VCaP (cell line): ENCODE results near the gene MAN1C1.

ENCODE experiments used
- H3K27ac ChIP-seq: fragments of 450-650 bp; 2 replicates; pipeline ENCODE4 v1.5.1; 2017
- TF ChIP-seq, protein P1 (sequence below): fragments of 450-650 bp; conservative IDR thresholded peaks from 2 replicates; pipeline ENCODE4 v1.5.1; 2017; ENCODE audit warnings: mild to moderate bottlenecking, moderate library complexity

The MAN1C1 gene

DNA sequence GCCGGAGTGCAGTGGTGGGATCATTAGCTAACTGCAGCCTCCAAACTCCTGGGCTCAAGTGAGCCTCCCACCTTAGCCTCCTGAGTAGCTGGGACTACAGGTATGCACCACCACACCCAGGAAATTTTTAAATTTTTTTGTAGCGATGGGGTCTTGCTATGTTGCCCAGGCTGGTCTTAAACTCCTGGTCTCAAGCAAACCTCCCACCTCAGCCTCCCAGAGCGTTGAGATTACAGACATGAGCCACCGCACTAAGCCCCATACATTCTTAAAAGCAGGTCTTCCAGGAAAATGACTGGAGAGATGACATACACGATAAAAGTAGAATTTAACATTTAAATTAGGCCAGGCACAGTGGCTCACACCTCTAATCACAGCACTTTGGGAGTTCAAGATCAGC lies 216.6 kb downstream of the MAN1C1 start:
- TF ChIP-seq, protein P1, sequence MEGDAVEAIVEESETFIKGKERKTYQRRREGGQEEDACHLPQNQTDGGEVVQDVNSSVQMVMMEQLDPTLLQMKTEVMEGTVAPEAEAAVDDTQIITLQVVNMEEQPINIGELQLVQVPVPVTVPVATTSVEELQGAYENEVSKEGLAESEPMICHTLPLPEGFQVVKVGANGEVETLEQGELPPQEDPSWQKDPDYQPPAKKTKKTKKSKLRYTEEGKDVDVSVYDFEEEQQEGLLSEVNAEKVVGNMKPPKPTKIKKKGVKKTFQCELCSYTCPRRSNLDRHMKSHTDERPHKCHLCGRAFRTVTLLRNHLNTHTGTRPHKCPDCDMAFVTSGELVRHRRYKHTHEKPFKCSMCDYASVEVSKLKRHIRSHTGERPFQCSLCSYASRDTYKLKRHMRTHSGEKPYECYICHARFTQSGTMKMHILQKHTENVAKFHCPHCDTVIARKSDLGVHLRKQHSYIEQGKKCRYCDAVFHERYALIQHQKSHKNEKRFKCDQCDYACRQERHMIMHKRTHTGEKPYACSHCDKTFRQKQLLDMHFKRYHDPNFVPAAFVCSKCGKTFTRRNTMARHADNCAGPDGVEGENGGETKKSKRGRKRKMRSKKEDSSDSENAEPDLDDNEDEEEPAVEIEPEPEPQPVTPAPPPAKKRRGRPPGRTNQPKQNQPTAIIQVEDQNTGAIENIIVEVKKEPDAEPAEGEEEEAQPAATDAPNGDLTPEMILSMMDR = no peak
- no peak overlapping the region for H3K27ac ChIP-seq
